Transverse colon (tissue), 4 donors: ENCODE data around the gene PEDS1.

Source experiments
- CTCF ChIP-seq, 5 experiments: fragments of 200-600 bp in 3 of 5; fragments of 450-650 bp in 2 of 5; sonication (generic) in 3 of 5; IDR thresholded peaks; 1 replicate in 2 of 5; 2 replicates in 3 of 5; pipeline ENCODE4 v1.5.1; 2016 to 2017; ENCODE audit warnings: antibody characterized with exemption in 5 of 5, inconsistent platforms in 3 of 5, mild to moderate bottlenecking in 2 of 5, moderate library complexity in 1 of 5
- EP300 ChIP-seq: sonication (generic); formaldehyde crosslinking; IDR thresholded peaks from one replicate; pipeline ENCODE4 v1.6.1; 2017; ENCODE audit warnings: antibody characterized with exemption, low read depth
- POLR2A ChIP-seq: fragments of 450-650 bp; IDR thresholded peaks from one replicate; pipeline ENCODE4 v1.6.1; 2016; ENCODE audit warnings: antibody characterized with exemption, mild to moderate bottlenecking, moderate library complexity
- POLR2AphosphoS5 ChIP-seq, 3 donors: sonication (generic); formaldehyde crosslinking; IDR thresholded peaks; one replicate each; pipeline ENCODE4 v1.6.1; 2016; ENCODE audit warnings: antibody characterized with exemption in 3 of 3

DNA sequence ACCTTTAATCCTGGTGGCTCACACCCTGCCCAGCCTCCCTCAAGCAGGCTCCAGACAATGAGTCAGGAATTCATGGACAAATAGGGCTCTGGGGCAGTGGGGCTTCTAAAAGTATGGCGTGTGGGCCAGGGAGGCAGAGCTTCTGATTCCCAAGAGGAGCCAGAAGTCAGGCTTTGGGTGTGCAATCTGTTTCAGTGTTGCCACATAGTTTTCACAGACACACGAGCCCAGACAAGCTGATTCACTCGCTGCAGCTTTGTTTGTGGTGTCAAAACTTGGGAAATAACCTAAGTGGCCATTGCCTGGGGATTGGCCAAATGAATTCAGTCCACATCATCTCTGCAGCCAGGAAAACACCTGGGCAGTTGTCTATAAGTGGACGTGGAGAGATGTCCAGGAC, 9.2 kb downstream of the PEDS1 start:
- TF ChIP-seq CTCF (IDR thresholded peaks at IDR 0.05) (no peak), POLR2A (no peak), EP300 (no peak), POLR2AphosphoS5 (IDR thresholded peaks at IDR 0.05) (no peak)
